Thoracic aorta (tissue), 2 donors: Measurements from ENCODE around the gene ZFYVE28. TPM values are rescaled to one million over a fixed set of nuclear protein-coding genes. Genes with fewer than 3 reads are reported as not detected.

Experiments used
- ATAC-seq: fragments of 150-250 bp; one replicate; pipeline ENCODE4 v1.8.0; 2017; ENCODE audit warnings: low read depth; ENCODE audit not compliant: insufficient number of reproducible peaks, low FRiP score
- DNase-seq: peaks from one replicate; pipeline ENCODE4 v3.0.0-alpha.2; 2020; ENCODE audit warnings: low spot score
- H3K27ac ChIP-seq, 2 donors: fragments of 200-600 bp; sonication (generic); 1 replicate in 1 of 2; 2 replicates in 1 of 2; pipeline ENCODE4 v1.5.1; 2016; ENCODE audit warnings: mild to moderate bottlenecking in 2 of 2, moderate library complexity in 2 of 2
- H3K27me3 ChIP-seq: fragments of 200-600 bp; sonication (generic); replicated peaks from 2 replicates; pipeline ENCODE4 v1.6.0; 2016; ENCODE audit warnings: mild to moderate bottlenecking; ENCODE audit not compliant: insufficient read depth
- H3K36me3 ChIP-seq: fragments of 200-600 bp; sonication (generic); one replicate; pipeline ENCODE4 v1.5.1; 2016
- H3K4me1 ChIP-seq, 2 donors: fragments of 200-600 bp; sonication (generic); 1 replicate in 1 of 2; 2 replicates in 1 of 2; pipeline versions ENCODE4 v1.5.1 to v1.6.0; 2016; ENCODE audit warnings: low read depth in 2 of 2, mild to moderate bottlenecking in 1 of 2; ENCODE audit not compliant: control insufficient read depth in 1 of 2
- H3K4me3 ChIP-seq: fragments of 200-600 bp; sonication (generic); 2 replicates; pipeline ENCODE4 v1.5.1; 2016; ENCODE audit warnings: mild to moderate bottlenecking
- H3K9me3 ChIP-seq: fragments of 200-600 bp; sonication (generic); 2 replicates; pipeline ENCODE4 v1.5.1; 2016
- total RNA-seq, 2 donors: library from RNA; depleted of rRNA; stranded (reverse); fragments of >200 nt; gene quantifications; one replicate each; pipeline versions ENCODE4 v1.1.0 to v1.2.3, GENCODE V29; 2016
- TF ChIP-seq, protein P1 (sequence below): fragments of 200-600 bp; sonication (generic); IDR thresholded peaks from one replicate; pipeline ENCODE4 v1.5.1; 2019; ENCODE audit warnings: antibody characterized with exemption

ZFYVE28 gene
- total RNA-seq, 2 donors from 2014 or later, result 11.5 to 20.2 TPM

DNA sequence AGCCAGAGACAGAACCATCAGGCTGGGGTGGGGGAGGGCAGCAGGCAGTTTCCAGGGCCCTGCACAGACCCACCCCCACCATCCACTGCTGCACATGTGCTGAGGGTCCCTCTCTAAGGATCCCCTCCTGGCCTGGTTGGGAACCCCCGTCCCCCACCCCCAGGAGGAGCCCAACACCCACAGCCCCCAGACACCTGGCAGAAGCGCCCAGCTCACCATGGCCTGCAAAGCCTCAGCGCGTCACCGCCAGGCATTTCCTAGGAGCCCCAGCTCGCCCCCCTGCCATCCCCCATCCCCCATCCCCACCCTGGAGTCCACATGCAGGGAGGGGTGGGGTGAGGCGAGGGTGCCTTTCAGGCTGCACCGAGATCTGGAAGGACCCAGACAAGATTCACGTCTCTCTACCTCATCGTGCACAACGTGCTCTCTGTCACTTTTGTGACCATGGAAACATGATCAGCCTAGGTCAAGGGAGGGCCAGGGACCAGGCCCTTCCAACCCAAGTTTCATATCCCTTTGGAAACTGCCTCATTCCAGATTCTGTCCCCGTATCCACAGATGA is 165.8 kb downstream of the ZFYVE28 start:
- TF ChIP-seq, protein P1, sequence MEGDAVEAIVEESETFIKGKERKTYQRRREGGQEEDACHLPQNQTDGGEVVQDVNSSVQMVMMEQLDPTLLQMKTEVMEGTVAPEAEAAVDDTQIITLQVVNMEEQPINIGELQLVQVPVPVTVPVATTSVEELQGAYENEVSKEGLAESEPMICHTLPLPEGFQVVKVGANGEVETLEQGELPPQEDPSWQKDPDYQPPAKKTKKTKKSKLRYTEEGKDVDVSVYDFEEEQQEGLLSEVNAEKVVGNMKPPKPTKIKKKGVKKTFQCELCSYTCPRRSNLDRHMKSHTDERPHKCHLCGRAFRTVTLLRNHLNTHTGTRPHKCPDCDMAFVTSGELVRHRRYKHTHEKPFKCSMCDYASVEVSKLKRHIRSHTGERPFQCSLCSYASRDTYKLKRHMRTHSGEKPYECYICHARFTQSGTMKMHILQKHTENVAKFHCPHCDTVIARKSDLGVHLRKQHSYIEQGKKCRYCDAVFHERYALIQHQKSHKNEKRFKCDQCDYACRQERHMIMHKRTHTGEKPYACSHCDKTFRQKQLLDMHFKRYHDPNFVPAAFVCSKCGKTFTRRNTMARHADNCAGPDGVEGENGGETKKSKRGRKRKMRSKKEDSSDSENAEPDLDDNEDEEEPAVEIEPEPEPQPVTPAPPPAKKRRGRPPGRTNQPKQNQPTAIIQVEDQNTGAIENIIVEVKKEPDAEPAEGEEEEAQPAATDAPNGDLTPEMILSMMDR, result no peak

DNA sequence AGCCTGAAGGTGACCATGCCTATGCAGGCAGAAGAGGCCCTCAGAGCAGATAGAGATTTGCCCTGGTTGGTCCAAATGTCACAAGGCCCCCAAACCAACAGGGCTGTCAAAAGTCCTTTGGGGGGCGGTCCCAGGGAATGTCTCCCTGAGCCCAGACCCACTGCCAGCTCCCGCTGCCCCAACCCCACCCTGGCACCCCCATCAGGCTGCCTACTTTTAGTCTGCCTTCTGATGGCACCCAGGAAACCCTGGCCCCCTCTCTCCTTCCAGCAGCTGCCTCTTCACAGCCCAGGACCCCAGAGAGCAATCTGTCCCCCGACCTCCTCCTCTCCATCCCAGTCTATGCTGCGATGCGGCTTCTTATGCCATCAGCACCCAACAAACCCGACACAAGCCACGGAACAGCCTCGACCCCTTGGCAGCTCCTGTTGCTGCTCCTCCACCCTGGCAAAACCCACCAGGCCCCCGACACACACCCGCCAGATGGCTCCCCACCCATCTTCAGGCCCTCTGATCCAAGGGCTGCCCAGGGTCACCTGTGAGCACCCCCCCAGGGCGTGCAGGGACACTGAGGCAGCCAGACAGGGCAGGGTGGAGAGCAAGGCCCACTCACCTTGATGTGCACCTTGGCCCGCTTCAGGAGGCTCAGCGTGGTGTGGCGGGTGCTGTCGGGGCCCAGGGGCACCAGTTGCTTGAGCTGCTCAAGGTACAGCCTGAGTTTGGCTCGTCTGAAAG is 166.5 kb downstream of the ZFYVE28 start:
- peaks cover 12 to 36% of the 10 kb centered on the region in 2 donors for H3K4me1 ChIP-seq
- ATAC-seq (no peak), DNase-seq (no peak)
- TF ChIP-seq, protein P1, result no peak
- no peaks in the 10 kb centered on the region for H3K9me3 ChIP-seq
- H3K27ac ChIP-seq, result no peak overlapping the region
- no peak overlapping the region for H3K4me3 ChIP-seq
- peaks cover 54% of the 10 kb centered on the region for H3K36me3 ChIP-seq
- H3K27me3 ChIP-seq, result no peaks in the 10 kb centered on the region

More for the DNA sequence above, 165.8 kb downstream of the ZFYVE28 start:
- Histone ChIP-seq H3K27ac (no peak overlapping the region), H3K36me3 (peaks cover 52% of the 10 kb centered on the region), H3K4me3 (no peak overlapping the region), H3K4me1 (peaks cover 17 to 43% of the 10 kb centered on the region in 2 donors), H3K9me3 (no peaks in the 10 kb centered on the region), H3K27me3 (no peaks in the 10 kb centered on the region)
- DNase-seq (peak; percentile 1), ATAC-seq (no peak)

DNA sequence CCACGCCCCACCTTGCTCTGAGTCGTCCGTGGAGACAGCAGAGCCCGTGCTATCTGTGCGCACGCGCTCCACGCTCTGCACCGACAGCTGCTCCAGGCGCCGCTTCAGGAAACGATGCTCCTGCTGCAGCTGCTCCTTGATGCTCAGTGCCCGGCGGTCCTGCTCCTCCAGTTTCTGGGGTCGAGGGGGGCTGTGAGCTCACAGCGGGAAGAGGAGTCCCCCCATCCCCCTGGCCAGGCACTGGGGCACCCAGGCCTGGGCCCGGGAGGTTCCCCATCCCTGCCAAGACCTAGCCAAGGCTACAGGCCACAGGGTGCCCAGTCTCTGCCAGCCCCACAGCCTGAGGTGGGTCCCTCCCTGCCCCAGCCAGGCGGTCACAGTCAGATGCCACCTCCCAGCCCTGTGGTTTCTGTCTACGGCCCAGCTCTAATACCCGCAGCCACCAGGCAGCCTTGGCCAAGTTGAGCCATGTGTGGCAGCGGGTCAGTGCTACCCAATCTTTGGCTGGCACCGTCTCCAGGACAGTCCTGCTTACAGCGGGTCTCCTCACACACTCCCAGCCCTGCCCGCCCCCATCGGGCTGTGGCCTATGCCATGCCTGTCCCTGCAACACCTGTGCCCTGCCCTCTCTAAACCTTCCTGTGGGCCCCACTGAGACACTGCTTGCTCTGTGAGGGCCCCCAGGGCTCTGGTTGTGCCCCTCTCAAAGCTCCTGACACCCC is 167.2 kb downstream of the ZFYVE28 start:
- no peak for DNase-seq
- peaks cover 55% of the 10 kb centered on the region for H3K36me3 ChIP-seq
- H3K27ac ChIP-seq, result no peak overlapping the region
- no peaks in the 10 kb centered on the region for H3K27me3 ChIP-seq
- H3K4me3 ChIP-seq, result no peak overlapping the region
- H3K9me3 ChIP-seq, result no peaks in the 10 kb centered on the region
- H3K4me1 ChIP-seq, result peaks cover 6 to 33% of the 10 kb centered on the region in 2 donors
- no peak for ATAC-seq
- TF ChIP-seq, protein P1, result no peak

DNA sequence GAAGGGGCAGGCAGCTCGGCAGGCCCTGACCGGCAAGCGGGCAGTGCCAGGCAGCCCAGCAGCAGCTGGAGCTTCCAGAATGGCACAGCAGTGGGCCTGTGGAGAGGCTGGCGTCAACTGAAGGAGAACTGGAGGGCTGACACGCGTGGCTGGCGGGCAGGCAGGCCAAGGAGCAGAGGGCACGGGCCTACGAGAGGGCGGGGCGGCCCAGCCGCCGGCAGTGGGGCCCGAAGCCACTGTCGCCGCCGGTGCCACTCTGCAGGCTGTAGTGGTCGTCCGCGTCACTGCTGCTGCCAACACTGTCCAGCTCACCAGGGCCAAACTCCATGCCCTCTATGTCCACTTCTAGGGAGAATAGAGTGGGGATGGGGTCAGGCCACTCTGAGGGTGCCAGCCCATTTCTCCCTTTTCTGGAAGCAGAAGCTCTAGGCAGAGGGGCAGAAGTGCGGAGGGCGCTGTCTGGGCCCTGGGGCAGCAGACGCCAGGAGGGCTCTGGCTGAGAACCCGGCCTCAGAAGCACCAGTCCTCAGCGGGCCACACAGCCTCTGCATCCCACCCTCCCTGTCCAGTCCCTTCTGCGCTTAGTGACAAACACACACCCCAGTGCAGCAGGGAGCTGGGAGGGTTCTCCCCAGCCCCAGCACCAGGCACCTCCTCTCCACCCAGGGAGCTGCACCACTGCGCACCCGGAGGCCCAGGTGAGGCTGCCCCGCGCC is 167.9 kb downstream of the ZFYVE28 start:
- no peak overlapping the region for H3K27ac ChIP-seq
- ATAC-seq, result no peak
- H3K36me3 ChIP-seq, result peaks cover 55% of the 10 kb centered on the region

More for the DNA sequence above, 167.9 kb downstream of the ZFYVE28 start:
- Histone ChIP-seq H3K4me3 (no peak overlapping the region), H3K9me3 (no peaks in the 10 kb centered on the region), H3K27me3 (no peaks in the 10 kb centered on the region), H3K4me1 (peaks cover 0 to 33% of the 10 kb centered on the region in 2 donors)
- TF ChIP-seq, protein P1, result no peak
- DNase-seq, result no peak
